Left lung (tissue), 10 donors: ENCODE measurements around the gene MBD4. TPM values are rescaled to one million over a fixed set of nuclear protein-coding genes. Genes with fewer than 3 reads are reported as not detected.

Experiments
- ATAC-seq: fragments of 200-7000 bp; cut with Tn5 transposase; one replicate; pipeline ENCODE4 v1.9.1; 2020; ENCODE audit warnings: moderate library complexity
- DNase-seq, 4 donors: peaks; one replicate each; pipeline ENCODE4 v3.0.0-alpha.2; 2013 to 2020
- H3K27ac ChIP-seq, 2 donors: fragments of 200-600 bp; sonication (generic) in 1 of 2; one replicate each; pipeline versions ENCODE4 v1.5.0 to v1.8.0; 2020 to 2021
- H3K27me3 ChIP-seq, 2 donors: fragments of 200-600 bp; sonication (generic) in 1 of 2; one replicate each; pipeline versions ENCODE4 v1.5.0 to v1.8.0; 2020 to 2021
- H3K36me3 ChIP-seq, 2 donors: fragments of 200-600 bp; sonication (generic) in 1 of 2; one replicate each; pipeline versions ENCODE4 v1.5.0 to v1.8.0; 2020 to 2021
- H3K4me1 ChIP-seq, 2 donors: fragments of 200-600 bp; one replicate each; pipeline ENCODE4 v1.8.0; 2021
- H3K4me3 ChIP-seq, 2 donors: fragments of 200-600 bp; sonication (generic) in 1 of 2; one replicate each; pipeline versions ENCODE4 v1.5.0 to v1.8.0; 2020 to 2021; ENCODE audit warnings: mild to moderate bottlenecking in 1 of 2
- H3K9me3 ChIP-seq, 2 donors: fragments of 200-600 bp; sonication (generic) in 1 of 2; one replicate each; pipeline versions ENCODE4 v1.5.0 to v1.8.0; 2020 to 2021
- intact Hi-C, 2 donors: fragments of 100-400 bp; cut with DNase I; formaldehyde crosslinking; loops; one replicate each; pipeline versions ENCODE4 v1.11.2 to v1.14.2; 2022
- polyA plus RNA-seq, 6 donors: library from polyadenylated mRNA; unstranded; fragments of 120-200 nt; gene quantifications; one replicate each; pipeline ENCODE4 v1.2.1, GENCODE V29; 2013; ENCODE audit not compliant: insufficient read length in 6 of 6
- total RNA-seq, 2 donors: library from RNA; stranded (reverse); fragmentation: NEBNext Ultra II Directional; extraction: Animal tissue kit (Norgen Biotek cat#: 25700); gene quantifications; one replicate each; pipeline ENCODE4 v1.2.1, GENCODE V29; 2021
- TF ChIP-seq, protein P1 (sequence below), 2 donors: fragments of 200-600 bp; sonication (generic) in 1 of 2; IDR thresholded peaks; one replicate each; pipeline versions ENCODE4 v1.5.0 to v1.8.0; 2021; ENCODE audit warnings: antibody characterized with exemption in 2 of 2
- donor health status: DM: no; HTN: yes; CAD: no.
- donor health status: DM: no; HTN: no; CAD: no.

Gene MBD4
- total and polyA plus RNA-seq, 8 donors, result 29.9 to 62.1 (median 52.2) TPM

DNA sequence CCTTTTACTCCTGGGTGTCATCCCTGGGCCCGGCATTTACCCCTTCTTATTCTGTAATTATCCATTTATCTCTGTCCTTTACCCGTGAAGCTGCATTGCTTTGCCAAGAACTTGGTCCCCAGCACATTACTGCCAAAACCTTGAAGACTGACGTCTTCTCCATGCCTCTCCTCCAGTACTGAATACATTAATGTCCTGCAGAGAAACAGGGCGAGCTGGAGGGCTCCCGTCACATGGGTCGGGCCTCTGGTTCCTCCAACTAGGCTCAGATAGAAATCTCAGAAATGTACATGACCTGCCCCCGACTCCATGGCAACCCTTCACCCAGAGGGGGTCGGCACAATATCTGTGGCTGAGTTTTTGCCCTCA is 11.8 kb downstream of the MBD4 start:
- DNase-seq (no peak), ATAC-seq (peak; percentile 8)
- Histone ChIP-seq H3K36me3 (peaks cover 0 to 35% of the 10 kb centered on the region in 2 donors), H3K27ac (no peak overlapping the region), H3K27me3 (no peaks in the 10 kb centered on the region), H3K4me3 (peak overlapping the region; percentile 35 to 43), H3K4me1 (peaks cover 0 to 24% of the 10 kb centered on the region in 2 donors), H3K9me3 (no peaks in the 10 kb centered on the region)
- TF ChIP-seq, protein P1, sequence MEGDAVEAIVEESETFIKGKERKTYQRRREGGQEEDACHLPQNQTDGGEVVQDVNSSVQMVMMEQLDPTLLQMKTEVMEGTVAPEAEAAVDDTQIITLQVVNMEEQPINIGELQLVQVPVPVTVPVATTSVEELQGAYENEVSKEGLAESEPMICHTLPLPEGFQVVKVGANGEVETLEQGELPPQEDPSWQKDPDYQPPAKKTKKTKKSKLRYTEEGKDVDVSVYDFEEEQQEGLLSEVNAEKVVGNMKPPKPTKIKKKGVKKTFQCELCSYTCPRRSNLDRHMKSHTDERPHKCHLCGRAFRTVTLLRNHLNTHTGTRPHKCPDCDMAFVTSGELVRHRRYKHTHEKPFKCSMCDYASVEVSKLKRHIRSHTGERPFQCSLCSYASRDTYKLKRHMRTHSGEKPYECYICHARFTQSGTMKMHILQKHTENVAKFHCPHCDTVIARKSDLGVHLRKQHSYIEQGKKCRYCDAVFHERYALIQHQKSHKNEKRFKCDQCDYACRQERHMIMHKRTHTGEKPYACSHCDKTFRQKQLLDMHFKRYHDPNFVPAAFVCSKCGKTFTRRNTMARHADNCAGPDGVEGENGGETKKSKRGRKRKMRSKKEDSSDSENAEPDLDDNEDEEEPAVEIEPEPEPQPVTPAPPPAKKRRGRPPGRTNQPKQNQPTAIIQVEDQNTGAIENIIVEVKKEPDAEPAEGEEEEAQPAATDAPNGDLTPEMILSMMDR (IDR thresholded peaks at IDR 0.05), result no peak
- intact Hi-C loops, result no loop called here

DNA sequence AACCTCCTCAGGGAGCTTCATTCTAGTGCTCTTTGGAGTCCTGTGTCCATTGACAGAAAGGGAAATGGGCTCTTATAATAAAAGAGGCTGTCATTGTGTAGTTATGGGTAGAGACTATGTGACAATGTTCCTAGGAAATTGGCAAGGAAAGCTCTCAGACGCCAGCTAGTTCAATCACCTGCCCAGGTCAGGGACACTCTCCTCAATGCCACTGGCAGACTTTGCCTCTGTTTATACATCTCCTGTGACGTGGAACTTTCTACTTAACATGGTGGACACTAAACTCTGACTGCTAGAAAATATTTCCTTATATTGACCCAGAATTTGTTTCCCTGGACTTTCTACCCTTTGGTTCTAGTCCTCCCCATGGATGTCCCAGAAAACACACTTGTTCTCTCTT is 14.1 kb downstream of the MBD4 start:
- no peak overlapping the region for H3K27ac ChIP-seq
- H3K36me3 ChIP-seq, result peaks cover 0 to 11% of the 10 kb centered on the region in 2 donors
- intact Hi-C loops, result no loop called here
- TF ChIP-seq, protein P1 (IDR thresholded peaks at IDR 0.05), result no peak
- H3K4me1 ChIP-seq, result peaks cover 0 to 24% of the 10 kb centered on the region in 2 donors
- H3K27me3 ChIP-seq, result no peaks in the 10 kb centered on the region
- ATAC-seq (no peak), DNase-seq (no peak)
- no peaks in the 10 kb centered on the region for H3K9me3 ChIP-seq
- no peak overlapping the region for H3K4me3 ChIP-seq

DNA sequence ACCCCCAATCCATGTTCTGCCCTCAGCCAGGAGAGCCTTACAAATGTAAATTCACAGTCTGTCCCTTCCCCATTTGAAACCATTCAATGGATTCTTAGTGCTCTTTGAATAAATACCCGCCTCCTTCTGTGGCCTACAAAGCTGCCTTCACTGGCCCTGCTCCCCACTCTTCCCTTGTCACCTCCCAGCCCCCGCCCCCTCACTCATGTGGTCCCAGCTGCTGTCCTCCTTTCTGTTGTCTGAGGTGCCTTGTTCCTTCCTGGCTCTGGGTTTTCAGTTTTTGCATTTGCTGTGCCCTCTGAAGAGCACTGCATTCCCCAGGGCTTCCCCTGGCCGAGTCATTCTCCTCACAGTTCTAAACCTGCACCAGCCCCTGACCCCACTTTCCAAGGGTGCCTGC is 14.5 kb downstream of the MBD4 start:
- Histone ChIP-seq H3K36me3 (peaks cover 0 to 7% of the 10 kb centered on the region in 2 donors), H3K9me3 (no peaks in the 10 kb centered on the region), H3K27ac (no peak overlapping the region), H3K4me3 (no peak overlapping the region), H3K4me1 (peaks cover 0 to 24% of the 10 kb centered on the region in 2 donors), H3K27me3 (no peaks in the 10 kb centered on the region)
- ATAC-seq (no peak), DNase-seq (no peak)
- intact Hi-C loops, result no loop called here
- TF ChIP-seq, protein P1 (IDR thresholded peaks at IDR 0.05), result no peak

DNA sequence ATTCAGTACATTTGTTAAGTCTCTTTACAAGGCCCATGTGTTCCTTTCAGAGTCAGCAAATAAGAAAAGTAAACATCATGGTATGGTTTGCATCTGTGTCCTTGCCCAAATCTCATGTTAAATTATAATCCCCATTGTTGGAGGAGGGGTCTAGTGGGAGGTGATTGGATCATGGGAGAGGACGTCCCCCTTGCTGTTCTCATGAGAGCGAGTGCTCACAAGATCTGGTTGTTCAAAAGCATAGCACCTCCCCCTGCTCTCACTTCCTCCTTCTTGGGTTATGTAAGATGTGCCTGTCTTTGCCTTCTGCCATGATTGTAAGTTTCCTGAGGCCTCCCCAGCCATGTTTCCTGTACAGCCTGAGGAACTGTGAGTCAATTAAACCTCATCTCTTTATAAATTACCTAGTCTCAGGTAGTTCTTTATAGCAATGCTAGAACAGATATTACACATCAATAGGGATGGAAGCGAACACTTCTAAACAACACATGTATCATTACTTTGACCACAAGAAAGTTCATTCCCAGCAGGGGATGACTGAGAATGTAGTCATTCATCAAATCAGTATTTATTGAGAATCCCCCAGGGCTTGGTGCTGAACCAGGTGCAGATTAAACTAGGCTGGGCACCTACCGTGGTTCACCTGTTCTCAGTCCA is 15.4 kb downstream of the MBD4 start:
- peak overlapping the region in 1 of 2 donors; percentile 31 for H3K27ac ChIP-seq

DNA sequence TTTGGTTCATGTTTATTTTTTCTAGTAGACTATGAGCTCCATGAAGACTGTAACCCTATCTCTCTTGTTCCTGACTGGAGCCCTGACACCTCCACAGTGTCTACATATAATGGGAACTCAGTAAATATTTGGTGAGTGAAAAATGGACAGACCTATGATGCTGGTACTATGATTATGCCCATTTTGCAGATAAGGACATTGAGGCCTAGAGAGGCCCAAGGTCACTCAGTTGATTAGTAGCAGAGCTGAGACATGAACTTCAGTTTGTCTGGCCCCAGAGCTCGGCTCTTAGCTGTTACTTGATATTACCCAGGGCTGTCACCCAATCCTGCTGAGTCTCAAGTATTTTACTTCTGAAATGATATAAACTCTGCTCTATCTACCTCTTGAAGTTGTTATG is 16.9 kb downstream of the MBD4 start:
- no peaks in the 10 kb centered on the region for H3K36me3 ChIP-seq
- DNase-seq (no peak), ATAC-seq (no peak)
- H3K9me3 ChIP-seq, result no peaks in the 10 kb centered on the region
- intact Hi-C loops, result no loop called here
- no peak overlapping the region for H3K4me3 ChIP-seq
- no peaks in the 10 kb centered on the region for H3K27me3 ChIP-seq
- TF ChIP-seq, protein P1 (IDR thresholded peaks at IDR 0.05), result no peak
- H3K4me1 ChIP-seq, result peaks cover 0 to 14% of the 10 kb centered on the region in 2 donors
- H3K27ac ChIP-seq, result no peak overlapping the region

More for the DNA sequence above, 15.4 kb downstream of the MBD4 start:
- H3K4me1 ChIP-seq, result peaks cover 0 to 24% of the 10 kb centered on the region in 2 donors
- intact Hi-C loops, result no loop called here
- TF ChIP-seq, protein P1 (IDR thresholded peaks at IDR 0.05), result no peak
- no peaks in the 10 kb centered on the region for H3K9me3 ChIP-seq
- no peak for DNase-seq
- no peaks in the 10 kb centered on the region for H3K27me3 ChIP-seq
- H3K4me3 ChIP-seq, result no peak overlapping the region
- H3K36me3 ChIP-seq, result no peaks in the 10 kb centered on the region
- peak; percentile 25 for ATAC-seq
